GM19372 (cell line): ENCODE data around the gene PAPSS1.
"Not testable (repeated sequence)": the region's sequence is repeated elsewhere in the genome, so short reads cannot be mapped to it uniquely, and the experiment has no call there.

Experiments
- ATAC-seq: cut with Tn5 transposase; IDR thresholded peaks from one replicate; pipeline ENCODE4 v1.9.1; 2021; ENCODE audit warnings: mild to moderate bottlenecking, low read depth, moderate library complexity; ENCODE audit not compliant: unreplicated experiment

PAPSS1 gene

DNA sequence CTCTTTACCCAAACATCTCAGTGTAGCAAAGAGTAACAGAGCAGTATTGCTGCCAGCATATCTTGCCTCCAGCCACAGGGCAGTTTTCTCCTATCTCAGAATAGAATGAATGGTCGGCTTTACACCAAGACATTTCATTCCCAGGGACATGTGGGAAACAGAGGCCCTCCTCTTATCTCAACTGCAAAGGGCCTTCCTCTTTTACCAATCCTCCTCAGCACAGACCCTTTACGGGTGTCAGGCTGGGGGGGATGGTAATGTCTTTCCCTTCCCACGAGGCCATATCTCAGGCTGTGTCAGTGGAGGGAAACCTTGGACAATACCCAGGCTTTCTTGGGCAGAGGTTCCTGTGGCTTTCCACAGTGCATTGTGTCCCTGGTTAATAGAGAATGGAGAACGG lies 9.0 kb upstream of the PAPSS1 start:
- not testable (repeated sequence) for ATAC-seq

DNA sequence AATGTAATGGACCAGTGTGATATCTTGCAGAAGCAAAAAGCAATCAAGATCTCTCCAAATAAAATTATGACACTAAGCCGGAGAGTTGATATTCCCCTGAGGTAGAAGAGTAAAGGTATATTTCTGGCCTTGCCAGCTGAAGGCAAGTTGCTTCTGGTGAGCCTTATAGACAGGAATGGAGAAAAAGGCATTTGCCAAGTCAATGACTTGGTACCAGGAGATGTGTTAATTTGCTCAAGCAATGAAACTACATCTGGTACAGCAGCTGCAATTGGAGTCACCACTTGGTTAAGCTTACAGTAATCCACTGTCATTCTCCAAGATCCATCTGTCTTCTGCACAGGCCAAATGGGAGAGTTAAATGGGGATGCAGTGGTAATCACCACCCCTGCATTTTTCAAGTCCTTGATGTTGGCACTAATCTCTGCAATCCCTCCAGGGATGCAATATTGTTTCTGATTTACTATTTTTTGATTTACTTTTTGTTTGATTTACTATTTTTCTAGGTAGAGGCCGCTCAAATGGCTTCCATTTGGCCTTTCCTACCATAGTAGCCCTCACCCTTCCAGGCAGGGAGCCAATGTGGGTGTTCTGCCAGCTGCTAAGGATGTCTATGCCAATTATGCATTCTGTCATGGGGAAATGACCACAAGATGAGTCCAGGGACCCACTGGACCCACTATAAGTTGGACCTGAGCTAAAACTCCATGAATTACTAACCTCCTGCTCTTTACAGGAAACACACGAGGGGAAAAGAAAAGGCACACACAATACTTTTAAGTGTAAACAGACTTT lies 6.3 kb upstream of the PAPSS1 start:
- ATAC-seq, result not testable (repeated sequence)

DNA sequence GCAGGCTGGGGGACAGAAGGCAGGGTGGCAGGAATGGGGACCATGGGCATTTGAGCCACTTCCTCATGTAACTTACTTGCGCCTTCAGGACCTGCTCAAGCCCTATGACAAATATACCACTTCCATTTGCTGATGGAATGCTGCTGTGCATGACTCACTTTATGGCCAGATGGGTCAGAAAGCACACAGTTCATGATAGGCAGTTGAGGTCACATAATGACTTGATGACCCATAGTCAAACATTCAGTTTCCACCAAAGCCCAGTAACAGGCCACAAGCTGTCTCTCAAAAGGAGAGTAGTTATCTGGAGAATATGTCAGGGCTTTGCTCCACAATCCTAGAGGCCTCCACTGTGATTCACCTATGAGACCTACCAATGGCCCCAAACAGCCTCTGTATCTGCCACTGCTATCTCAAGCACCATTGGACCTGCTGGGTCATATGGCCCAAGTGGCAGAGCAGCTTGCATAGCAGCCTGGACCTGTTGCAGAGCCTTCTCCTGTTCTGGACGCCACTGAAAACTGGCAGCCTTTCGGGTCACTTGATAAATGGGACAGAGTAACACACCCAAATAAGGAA lies 5.3 kb upstream of the PAPSS1 start:
- ATAC-seq, result no peak

DNA sequence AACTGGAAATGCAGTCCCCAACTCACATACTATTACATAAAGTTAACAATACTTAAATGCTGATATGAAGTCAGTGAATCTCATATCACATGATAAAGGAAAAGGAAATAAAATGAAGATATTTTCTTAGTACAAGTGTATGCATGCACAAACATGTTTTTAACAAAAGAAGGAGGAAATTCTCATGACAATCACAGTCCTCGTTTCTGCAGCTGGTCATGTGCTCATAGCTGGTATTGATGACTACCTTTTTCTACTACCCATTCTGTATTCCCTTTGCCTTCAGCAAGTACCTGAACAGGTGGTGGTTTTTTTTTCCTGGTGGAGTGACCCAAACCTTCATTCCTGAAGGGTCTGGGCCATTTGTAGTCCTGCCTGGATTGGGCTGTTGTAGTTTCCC lies 3.3 kb upstream of the PAPSS1 start:
- ATAC-seq, result not testable (repeated sequence)

DNA sequence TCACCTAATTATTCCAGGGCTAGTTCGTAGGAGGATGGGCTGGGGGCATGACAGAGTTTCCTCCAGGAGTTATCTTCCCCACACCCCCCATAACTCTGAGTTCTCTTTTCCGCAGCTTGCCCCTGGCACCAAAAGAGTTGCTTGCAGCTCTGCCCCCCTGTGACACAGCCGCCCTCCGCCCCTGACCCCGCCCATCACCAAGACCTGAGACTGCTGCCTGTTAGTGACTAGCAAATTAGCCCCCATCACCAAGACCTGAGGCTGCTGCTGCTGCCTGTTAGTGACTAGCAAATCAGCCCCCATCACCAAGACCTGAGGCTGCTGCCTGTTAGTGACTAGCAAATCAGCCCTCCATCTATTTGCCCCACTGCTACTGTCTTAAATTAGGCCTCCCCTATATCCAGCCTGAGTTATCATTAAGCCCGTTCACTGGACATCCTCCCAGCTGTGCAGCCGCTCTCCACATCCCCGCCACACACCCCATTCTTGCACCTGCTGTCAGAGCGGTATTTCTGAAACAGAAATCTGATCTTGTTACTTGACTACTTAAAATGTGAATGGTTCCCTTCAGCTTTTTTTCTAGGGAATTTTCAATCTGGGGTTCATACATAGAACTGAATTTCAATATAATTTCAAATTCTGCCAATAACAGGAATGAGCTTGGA lies 1.5 kb upstream of the PAPSS1 start:
- no peak for ATAC-seq

DNA sequence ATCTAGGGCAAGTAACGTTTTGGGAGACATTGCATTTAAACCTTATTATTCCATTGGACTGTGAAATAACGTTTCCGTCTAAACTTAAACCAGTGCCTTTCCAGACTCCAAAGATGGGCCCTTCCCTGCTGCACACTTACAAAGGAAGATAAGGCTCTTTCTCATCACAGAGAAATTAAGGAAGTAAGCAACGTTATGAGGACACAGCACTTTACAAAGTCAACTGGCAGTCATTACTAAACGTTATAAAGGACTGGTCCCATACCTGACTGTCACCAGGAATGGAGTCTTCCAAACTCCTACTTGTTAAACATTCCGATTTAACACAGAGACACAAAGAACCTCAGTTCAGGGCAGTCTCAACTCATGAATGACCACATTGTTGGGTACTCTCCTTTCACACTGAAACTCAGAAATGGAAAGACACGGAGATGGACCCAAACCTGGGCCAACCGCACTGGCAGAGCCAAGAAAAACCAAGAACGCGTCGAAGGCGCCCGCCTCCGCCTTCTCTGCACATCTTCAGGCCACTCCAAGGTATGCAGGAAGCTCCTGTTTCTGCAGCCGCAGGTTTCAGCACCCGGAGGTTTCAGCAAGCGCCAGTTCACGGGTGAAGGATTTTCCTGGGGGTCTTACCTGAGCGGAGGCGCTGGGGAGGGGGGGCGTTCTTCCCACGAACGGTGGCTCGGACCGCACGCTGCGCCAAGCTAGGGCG lies 670 bp downstream of the PAPSS1 start:
- ATAC-seq, result peak; percentile 2

DNA sequence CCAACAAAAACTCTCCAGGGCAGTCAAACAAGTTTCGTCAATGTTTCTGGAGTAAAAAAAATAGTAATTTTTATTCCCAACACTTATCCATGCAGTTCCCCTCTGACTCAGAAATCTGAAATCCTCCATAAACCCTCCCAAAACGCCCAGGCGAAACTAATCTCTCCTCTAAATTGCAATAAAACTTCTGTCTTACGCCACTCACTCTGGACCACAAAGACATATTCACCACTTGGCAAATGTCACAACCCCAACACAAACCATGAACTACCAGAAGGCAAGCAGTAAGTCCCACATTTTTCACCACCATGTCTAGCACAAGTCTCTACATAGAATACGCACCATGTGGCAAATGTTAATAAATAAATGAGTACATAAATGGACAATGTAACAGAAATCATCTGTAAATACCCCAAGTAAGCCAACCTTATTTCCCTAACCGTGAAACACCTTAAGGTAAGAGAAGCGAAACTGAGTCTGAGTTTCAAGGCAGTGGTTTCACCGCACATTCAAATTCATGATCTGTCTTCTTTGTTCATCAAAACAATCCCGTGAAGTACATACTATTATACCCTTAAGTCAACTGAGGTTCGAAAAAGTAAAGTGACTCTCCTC lies 1.6 kb downstream of the PAPSS1 start:
- ATAC-seq, result peak; percentile 22

DNA sequence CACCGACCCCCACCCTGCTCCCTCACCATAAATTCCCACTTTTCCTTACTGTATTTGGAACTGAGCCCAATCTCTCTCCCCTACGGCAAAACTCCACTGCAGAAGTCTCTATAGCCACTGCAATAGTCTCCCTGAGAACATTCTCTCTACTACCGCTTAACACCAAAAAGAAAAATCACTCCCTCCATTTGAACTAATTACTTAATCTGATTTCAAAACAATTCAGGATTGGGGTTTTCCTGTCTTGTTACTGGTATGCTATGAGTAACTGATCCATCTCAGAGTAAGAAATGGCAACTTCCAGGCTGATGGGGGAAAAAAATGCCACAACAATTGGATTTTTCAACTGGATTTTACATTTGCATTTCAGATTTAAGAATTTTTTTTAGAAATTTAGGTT lies 5.8 kb downstream of the PAPSS1 start:
- no peak for ATAC-seq

DNA sequence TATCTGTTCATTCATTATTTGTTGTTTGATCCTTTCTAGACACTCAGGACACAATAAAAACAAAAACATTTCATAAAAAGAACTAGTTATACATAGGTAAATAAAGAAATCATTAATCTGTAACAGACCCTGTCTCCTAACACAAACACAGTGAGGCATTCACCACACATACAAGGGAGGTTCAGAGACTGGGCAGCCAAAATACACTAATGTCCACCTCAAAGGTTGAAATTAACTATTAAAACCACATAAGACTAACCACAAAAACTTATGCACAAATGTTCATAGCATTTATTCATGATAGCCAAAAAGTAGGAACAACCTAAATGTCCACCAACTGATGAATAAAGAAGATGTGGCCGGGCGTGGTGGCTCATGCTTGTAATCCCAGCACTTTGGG lies 7.8 kb downstream of the PAPSS1 start:
- no peak for ATAC-seq

DNA sequence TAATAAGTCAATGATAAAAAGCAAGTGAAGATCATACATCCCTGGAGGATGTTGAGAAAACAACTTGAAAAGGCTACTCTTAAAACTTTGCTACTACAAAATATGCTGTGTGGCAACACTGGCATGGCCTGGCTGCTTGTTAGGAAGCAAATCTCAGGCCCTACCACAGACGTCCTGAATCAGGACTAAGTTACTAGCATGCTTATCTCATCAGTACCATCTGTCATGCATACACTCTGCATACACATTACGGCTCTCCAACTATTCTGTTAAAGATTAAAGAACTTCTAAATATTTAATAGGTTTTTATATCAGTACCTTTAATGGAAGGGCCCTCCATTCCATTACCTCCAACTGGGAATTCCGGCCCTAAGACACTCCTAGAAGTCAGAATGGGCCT lies 8.2 kb downstream of the PAPSS1 start:
- ATAC-seq, result no peak

DNA sequence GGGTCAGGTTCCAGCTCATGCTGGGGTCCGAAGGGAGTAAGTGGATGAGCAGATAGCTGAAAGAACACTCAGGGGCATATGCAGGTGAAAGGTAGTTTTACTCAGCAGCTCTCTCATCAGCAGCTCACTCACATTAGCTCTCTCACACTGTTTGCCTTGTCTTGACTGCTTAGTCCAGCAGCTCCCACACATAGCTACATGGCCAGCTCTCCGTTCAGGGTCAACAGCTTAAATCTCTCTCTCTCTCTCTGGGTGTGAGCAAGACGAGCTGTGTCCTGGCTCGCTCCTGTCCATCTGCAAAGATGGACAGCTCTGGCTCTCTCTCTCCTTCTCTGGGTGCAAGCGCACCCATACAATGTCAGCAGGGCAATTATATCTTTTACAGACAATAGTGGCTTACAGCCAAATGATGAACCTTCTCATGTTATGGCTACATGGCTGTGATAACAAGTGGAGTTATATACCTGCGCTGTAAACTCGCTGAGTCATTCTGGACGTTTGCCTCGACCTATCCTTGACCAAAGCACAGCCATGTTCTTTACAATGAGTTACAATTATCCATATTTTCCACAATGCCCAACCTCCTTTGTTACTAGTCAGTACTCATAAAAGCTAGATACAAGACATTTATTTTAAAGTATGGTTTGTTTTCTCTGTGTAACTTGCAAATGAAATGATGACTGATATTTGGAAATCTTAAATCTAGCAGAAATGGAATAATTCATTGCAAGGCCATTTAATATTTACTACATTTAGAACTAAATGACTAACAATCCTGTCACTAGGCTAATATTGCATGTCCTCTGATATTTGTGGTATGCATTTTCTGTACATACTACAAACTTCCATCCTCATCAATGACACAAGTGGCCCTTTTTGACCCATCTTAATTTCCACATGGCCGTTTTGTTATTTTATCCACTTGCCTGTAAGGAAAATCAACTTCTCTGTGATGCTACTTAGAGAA lies 9.3 kb downstream of the PAPSS1 start:
- no peak for ATAC-seq

DNA sequence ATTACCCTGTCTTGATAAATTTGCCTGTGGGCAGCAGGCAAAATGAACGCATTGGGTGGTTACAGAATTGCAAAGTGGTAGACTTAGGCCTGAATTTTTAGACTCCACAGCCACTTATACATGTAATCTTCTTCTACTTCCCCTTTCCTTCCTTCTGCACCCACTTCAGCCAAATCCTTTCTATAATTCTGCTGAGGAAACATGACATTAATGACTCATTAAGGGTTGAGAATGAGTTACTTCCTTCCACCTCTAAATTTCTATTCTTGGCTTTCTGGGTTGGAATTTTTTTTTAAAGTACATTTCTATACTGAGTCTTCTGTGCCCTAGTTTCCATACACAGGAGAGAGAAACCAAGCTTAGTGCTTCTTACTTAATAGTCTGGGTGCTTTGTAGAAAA lies 10.1 kb downstream of the PAPSS1 start:
- ATAC-seq, result no peak

DNA sequence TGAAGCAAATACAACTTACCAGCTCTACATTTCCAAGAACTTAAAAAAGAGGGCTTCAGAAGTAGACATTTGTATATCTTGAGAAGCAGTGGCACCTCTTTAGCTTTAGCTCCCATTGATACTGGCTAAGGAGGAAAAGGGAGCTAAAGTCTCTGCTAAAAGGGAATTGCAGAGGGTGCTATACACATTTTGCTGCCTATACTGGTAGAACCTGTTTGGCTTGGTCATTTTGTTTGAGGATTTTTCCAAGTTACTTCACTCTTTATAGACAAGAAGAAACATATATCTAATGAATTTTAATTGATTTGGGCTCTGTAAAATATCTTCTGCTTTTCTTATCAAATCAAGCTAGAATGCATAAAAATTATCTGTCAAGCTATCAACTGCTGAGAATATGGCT lies 11.8 kb downstream of the PAPSS1 start:
- no peak for ATAC-seq

DNA sequence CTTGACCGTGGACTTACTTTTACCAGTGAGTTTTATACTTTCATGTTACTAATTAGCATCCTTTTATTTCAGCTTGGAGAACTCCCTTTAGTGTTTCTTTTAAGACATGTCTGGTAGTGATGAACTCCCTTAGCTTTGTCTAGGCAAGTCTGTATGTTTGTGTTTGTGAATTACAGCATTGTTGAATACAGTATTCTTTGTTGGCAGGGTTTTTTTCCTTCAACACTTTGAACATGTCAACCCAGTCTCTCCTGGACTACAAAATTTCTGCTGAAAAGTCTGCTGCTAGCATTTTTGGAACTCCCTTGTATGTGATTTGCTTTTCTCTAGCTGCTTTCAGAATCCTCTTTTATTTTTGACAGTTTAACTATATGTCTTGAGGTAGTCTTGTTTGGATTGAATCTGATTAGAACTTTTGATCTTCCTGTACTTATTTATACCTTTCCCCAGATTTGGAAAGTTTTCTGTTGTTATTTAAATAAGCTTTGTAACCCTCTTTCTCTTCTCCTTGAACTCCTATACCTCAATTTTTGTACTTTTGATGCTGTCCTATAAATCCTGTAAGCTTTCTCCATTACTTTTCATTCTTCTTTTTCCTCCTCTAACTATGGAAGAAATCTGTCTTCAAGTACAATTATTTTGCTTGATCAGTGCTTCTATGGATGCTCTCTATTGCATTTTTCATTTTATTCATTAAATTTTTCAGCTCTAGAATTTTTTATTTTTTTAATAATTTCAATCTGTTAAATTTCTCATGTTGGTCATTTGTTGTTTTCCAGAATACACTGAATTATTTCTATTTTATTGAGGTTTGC lies 14.1 kb downstream of the PAPSS1 start:
- no peak for ATAC-seq

DNA sequence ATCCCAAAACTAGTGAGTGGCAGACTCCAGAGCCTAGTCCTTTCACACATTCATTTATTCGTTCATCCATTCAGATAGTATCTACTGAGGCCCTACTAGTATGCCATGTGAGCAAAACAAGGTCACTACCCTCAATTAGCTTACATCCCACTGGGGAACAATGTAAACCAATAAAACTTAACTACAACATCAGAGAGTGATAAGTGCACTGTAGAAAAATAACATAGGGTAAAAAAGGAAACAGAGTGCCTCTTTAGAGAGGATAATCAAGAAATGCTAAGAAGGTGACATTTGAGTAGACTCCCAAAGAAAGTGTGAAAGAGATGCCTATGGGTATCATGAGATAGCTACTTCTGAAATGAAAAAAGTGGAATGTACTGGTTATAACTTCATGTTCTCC lies 18.5 kb downstream of the PAPSS1 start:
- no peak for ATAC-seq

DNA sequence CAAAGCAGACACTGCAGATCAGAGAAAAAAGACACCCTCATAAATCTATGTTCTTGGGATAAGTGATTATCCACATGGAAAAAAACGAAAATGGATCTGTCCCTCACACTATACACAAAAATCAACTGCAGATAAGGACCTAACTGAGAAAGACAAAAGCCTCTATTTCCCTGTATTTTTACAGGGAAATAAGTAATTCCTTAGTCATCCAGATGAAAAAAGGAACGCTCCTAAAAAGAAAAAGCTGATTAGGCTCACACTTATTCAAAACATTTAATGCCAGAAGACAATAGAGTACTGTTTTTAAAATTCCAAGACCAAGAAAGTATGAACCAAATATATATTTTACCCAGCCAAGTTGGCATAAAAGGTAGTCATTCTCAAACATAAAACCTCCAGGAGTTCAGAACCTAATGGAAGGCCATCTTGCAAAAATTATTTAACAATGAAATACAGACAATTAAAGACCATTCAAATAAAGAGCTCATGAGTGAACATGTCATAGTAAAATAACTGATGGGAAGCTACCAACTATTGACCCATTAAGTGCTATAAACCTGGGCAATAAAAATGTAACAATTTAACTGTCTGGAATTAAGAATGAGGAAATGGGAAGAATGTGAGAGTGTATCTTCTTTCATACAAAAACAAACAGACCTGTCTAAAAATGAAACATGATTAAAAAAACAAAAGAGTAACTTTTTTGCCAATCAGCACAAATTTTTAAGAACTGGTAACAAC lies 20.4 kb downstream of the PAPSS1 start:
- ATAC-seq, result no peak

DNA sequence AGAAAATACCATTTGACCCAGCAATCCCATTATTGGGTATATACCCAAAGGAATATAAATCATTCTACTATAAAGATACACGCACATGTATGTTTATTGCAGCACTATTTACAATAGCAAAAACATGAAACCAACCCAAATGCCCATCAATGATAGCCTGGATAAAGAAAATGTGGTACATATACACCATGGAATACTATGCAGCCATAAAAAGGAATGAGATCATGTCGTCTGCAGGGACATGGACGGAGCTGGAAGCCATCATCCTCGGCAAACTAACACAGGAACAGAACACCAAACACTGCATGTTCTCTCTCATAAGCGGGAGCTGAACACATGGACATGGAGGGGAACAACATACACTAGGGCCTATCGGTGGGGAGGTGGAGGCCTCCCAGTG lies 23.8 kb downstream of the PAPSS1 start:
- ATAC-seq, result not testable (repeated sequence)

DNA sequence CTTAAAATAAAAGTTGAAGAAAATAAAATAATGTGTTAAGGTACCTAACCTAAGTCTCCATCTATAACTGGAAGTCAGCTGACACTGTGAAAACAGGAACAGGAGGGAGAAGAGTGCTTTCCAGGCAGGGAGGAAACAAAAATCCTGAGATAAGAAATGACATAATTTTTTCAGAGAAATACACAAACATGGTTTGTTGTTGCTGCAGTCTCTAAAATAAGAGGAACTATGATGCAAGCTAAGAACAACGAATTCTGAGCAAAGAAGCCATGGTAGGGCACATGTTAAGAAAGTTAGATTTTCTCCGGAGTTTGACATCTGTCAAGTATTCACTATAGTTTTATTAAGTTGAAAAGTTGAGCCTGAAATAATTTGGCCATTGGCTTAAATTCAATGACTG lies 26.9 kb downstream of the PAPSS1 start:
- ATAC-seq, result no peak
